B cell (primary cell): Measurements from ENCODE around the gene PPEF1. TPM values are rescaled to one million over a fixed set of nuclear protein-coding genes. Genes with fewer than 3 reads are reported as not detected.

Source experiments
- ATAC-seq: fragments of 200-7000 bp; cut with Tn5 transposase; one replicate; pipeline ENCODE4 v1.10.0; 2021; ENCODE audit warnings: low read depth, mild to moderate bottlenecking, moderate number of reproducible peaks, moderate library complexity
- CTCF ChIA-PET: fragments of 350-600 bp; sonication (Branson Sonifier 250); formaldehyde crosslinking; loops from one replicate; lab custom pipeline; 2021; ENCODE audit warnings: antibody characterized with exemption, inconsistent platforms; lab: Charles Lee
- POLR2A ChIA-PET: fragments of 350-600 bp; sonication (Branson Sonifier 250); formaldehyde crosslinking; loops from one replicate; lab custom pipeline; 2021; ENCODE audit warnings: antibody characterized with exemption; lab: Charles Lee
- DNase-seq: peaks from one replicate; pipeline ENCODE4 v3.0.0; 2013
- H2AFZ ChIP-seq: 2 replicates; pipeline ENCODE4 v1.6.1; 2012; ENCODE audit warnings: mild to moderate bottlenecking, low read depth, low read length; ENCODE audit not compliant: insufficient read depth, poor library complexity, severe bottlenecking
- H3K27ac ChIP-seq, 2 donors: 1 replicate in 1 of 2; 2 replicates in 1 of 2; pipeline ENCODE4 v1.5.1; 2012 to 2013; ENCODE audit warnings: low read length in 2 of 2, mild to moderate bottlenecking in 2 of 2, moderate library complexity in 1 of 2
- H3K27me3 ChIP-seq, 4 experiments: fragments of 200-600 bp in 1 of 4; sonication (generic) in 1 of 4; replicated peaks in 1 of 4; 1 replicate in 2 of 4; 2 replicates in 2 of 4; pipeline versions ENCODE4 v1.6.1 to v1.7.0; 2013 to 2016; ENCODE audit warnings: low read length in 3 of 4, mild to moderate bottlenecking in 2 of 4, mixed read lengths in 1 of 4, moderate library complexity in 1 of 4; ENCODE audit not compliant: insufficient read depth in 4 of 4, control insufficient read depth in 3 of 4; ENCODE audit errors: control extremely low read depth in 1 of 4
- H3K36me3 ChIP-seq, 2 experiments: replicated peaks in 1 of 2; 1 replicate in 1 of 2; 2 replicates in 1 of 2; pipeline versions ENCODE4 v1.6.1 to v1.7.1; 2013; ENCODE audit warnings: low read length in 1 of 2; ENCODE audit not compliant: insufficient read depth in 2 of 2, control insufficient read depth in 1 of 2; ENCODE audit errors: control extremely low read depth in 1 of 2, extremely low read depth in 1 of 2
- H3K4me1 ChIP-seq, 2 donors: fragments of 200-600 bp in 1 of 2; sonication (generic) in 1 of 2; 1 replicate in 1 of 2; 2 replicates in 1 of 2; pipeline versions ENCODE4 v1.5.1 to v1.6.1; 2013 to 2017; ENCODE audit warnings: low read length in 2 of 2; ENCODE audit not compliant: control insufficient read depth in 2 of 2, insufficient read depth in 2 of 2
- H3K4me2 ChIP-seq: replicated peaks from 2 replicates; pipeline ENCODE3; 2012; ENCODE audit warnings: mild to moderate bottlenecking, low read depth, low read length; ENCODE audit not compliant: poor library complexity, severe bottlenecking
- H3K4me3 ChIP-seq, 5 experiments: fragments of 200-600 bp in 1 of 5; sonication (generic) in 1 of 5; 1 replicate in 3 of 5; 2 replicates in 2 of 5; pipeline versions ENCODE4 v1.5.1 to v1.7.0; 2011 to 2016; ENCODE audit warnings: low read length in 4 of 5, mild to moderate bottlenecking in 4 of 5, low read depth in 2 of 5, control low read depth in 1 of 5, moderate library complexity in 1 of 5; ENCODE audit not compliant: insufficient read depth in 1 of 5; ENCODE audit errors: control extremely low read depth in 1 of 5, extremely low read depth in 1 of 5
- H3K79me2 ChIP-seq: fragments of 200-600 bp; sonication (generic); one replicate; pipeline ENCODE4 v1.6.0; 2016; ENCODE audit warnings: low read length; ENCODE audit not compliant: control insufficient read depth, insufficient read depth
- H3K9ac ChIP-seq: fragments of 200-600 bp; sonication (generic); 2 replicates; pipeline ENCODE4 v1.6.1; 2017; ENCODE audit warnings: mild to moderate bottlenecking, low read length, moderate library complexity
- H3K9me3 ChIP-seq, 3 donors: one replicate each; pipeline versions ENCODE4 v1.6.1 to v1.7.1; 2013; ENCODE audit warnings: low read length in 2 of 3; ENCODE audit not compliant: control insufficient read depth in 2 of 3, insufficient read depth in 1 of 3; ENCODE audit errors: control extremely low read depth in 1 of 3
- H4K20me1 ChIP-seq: 2 replicates; pipeline ENCODE4 v1.6.0; 2012; ENCODE audit warnings: mild to moderate bottlenecking, low read length; ENCODE audit not compliant: insufficient read depth, control insufficient read depth, poor library complexity, severe bottlenecking
- H3K27ac Mint-ChIP-seq: one replicate; pipeline ENCODE4 v1.8.0; 2021; ENCODE audit warnings: mixed read lengths
- H3K27me3 Mint-ChIP-seq: one replicate; pipeline ENCODE4 v1.8.0; 2021; ENCODE audit warnings: mixed read lengths
- H3K4me1 Mint-ChIP-seq: one replicate; pipeline ENCODE4 v1.8.0; 2021; ENCODE audit warnings: mixed read lengths
- H3K4me3 Mint-ChIP-seq: one replicate; pipeline ENCODE4 v1.8.0; 2021; ENCODE audit warnings: mixed read lengths
- H3K9me3 Mint-ChIP-seq: one replicate; pipeline ENCODE4 v1.8.0; 2022; ENCODE audit warnings: mixed read lengths; ENCODE audit not compliant: insufficient read depth
- EZH2 ChIP-seq: IDR thresholded peaks from 2 replicates; pipeline ENCODE4 v1.6.1; 2012; ENCODE audit warnings: borderline replicate concordance, low read depth, mild to moderate bottlenecking, moderate library complexity, low read length; ENCODE audit not compliant: insufficient read depth, poor library complexity, severe bottlenecking
- WGBS: methylation state at CpG from one replicate; pipeline ENCODE4 v1.1.5; 2013; ENCODE audit warnings: missing lambda C conversion rate; ENCODE audit not compliant: insufficient coverage; 5-methylcytosine and 5-hydroxymethylcytosine counted together
- intact Hi-C: fragments of 100-400 bp; cut with micrococcal nuclease; formaldehyde crosslinking; loops from one replicate; pipeline ENCODE4 v1.10.0; 2022
- polyA plus RNA-seq: library from polyadenylated mRNA; depleted of rRNA; stranded (reverse); fragments of >200 nt; gene quantifications from 2 replicates; pipeline ENCODE4 v1.2.3, GENCODE V29; 2012
- total RNA-seq, 2 donors: library from RNA; stranded (reverse); fragments of 120-200 nt in 1 of 2; gene quantifications; 1 replicate in 1 of 2; 2 replicates in 1 of 2; pipeline versions ENCODE4 v1.2.3 to v1.2.4, GENCODE V29; 2013 to 2022
- TF ChIP-seq, protein P1 (sequence below): fragments of 200-600 bp; IDR thresholded peaks from one replicate; pipeline ENCODE4 v1.8.0; 2022; ENCODE audit warnings: antibody characterized with exemption, mild to moderate bottlenecking

Gene PPEF1
- total and polyA plus RNA-seq, 2 donors (not counting 1 experiment from before 2014, with no cell fraction given) = 0.22 to 0.52 TPM

DNA sequence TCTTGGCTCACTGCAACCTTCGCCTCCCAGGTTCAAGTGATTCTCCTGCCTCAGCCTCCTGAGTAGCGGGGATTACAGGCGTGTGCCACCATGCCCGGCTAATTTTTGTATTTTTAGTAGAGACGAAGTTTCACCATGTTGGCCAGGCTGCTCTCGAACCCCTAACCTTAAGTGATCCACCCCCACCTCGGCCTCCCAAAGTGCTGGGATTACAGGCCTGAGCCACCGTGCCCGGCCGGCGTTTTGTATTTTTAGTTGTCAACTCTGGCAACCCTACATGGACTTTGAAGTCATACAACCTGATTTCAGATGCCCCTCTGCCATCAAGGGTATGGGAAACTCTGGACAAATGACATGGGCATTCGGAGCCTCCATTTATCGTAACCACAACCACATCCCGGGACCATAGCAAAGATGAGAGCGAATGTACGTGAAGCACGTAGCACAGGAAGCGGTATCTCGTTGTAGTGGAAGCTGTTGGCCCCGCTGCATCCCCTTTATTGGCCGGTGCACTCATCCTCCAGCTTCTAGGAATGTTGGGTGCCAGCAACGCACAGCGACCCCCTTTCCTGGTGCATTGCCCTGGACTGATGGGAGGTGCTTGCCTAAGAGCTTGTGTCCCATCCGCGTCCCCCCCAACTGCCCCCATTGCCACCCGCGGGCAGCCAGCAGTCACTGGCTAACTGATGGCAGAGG, 167.3 kb downstream of the PPEF1 start:
- Histone ChIP-seq H3K9me3 (no peaks in the 10 kb centered on the region), H2AFZ (no peak overlapping the region), H3K27me3 (no peaks in the 10 kb centered on the region), H4K20me1 (no peaks in the 10 kb centered on the region), H3K79me2 (no peaks in the 10 kb centered on the region), H3K27ac (no peak overlapping the region), H3K36me3 (no peaks in the 10 kb centered on the region), H3K4me2 (no peak overlapping the region), H3K4me3 (no peak overlapping the region), H3K9ac (no peak overlapping the region), H3K4me1 (no peaks in the 10 kb centered on the region)
- DNase-seq (no peak), ATAC-seq (no peak)
- CTCF ChIA-PET = no interaction called here
- peaks cover 4% of the 10 kb centered on the region for H3K27me3 Mint-ChIP-seq
- POLR2A ChIA-PET = no interaction called here
- no peak overlapping the region for H3K27ac Mint-ChIP-seq
- intact Hi-C loops = no loop called here
- TF ChIP-seq, protein P1, sequence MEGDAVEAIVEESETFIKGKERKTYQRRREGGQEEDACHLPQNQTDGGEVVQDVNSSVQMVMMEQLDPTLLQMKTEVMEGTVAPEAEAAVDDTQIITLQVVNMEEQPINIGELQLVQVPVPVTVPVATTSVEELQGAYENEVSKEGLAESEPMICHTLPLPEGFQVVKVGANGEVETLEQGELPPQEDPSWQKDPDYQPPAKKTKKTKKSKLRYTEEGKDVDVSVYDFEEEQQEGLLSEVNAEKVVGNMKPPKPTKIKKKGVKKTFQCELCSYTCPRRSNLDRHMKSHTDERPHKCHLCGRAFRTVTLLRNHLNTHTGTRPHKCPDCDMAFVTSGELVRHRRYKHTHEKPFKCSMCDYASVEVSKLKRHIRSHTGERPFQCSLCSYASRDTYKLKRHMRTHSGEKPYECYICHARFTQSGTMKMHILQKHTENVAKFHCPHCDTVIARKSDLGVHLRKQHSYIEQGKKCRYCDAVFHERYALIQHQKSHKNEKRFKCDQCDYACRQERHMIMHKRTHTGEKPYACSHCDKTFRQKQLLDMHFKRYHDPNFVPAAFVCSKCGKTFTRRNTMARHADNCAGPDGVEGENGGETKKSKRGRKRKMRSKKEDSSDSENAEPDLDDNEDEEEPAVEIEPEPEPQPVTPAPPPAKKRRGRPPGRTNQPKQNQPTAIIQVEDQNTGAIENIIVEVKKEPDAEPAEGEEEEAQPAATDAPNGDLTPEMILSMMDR = no peak
- no peak for TF ChIP-seq EZH2
- 94% methylated on average over 14 of the region's 27 CpGs for WGBS
- H3K4me3 Mint-ChIP-seq = no peak overlapping the region
- no peaks in the 10 kb centered on the region for H3K4me1 Mint-ChIP-seq
- no peaks in the 10 kb centered on the region for H3K9me3 Mint-ChIP-seq

DNA sequence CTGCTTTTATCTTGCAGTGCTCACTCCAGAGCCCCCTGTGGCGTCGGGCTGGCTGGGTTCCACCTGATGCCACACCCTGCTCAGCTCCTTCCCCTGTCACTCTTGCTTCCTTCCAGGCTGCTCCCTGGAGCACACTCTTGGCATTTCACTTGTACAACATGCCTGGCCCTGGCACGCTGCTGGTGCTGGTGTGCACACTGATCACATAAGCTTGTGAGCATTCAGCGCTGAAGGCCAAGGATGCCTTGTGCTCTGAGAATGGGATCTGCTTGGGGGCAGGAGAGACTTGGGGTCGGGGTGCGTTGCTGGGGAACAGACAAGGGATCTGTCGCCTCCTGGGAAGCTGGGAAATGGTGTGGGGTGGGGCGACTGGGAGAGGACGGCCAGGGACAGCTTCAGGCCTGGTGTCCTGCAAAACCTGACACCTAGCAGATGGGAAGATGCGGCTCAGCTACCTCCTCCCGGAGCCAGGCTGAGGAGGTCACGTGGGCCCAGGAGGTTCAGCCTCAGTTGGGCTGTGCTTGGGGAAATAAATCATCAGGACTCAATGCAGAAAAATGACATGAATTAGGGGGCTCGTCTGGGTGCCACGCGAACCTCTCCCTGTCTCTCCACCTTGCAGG, 167.9 kb downstream of the PPEF1 start:
- Mint-ChIP-seq H3K4me3 (no peak overlapping the region), H3K9me3 (no peaks in the 10 kb centered on the region), H3K27me3 (peaks cover 4% of the 10 kb centered on the region), H3K4me1 (no peaks in the 10 kb centered on the region), H3K27ac (no peak overlapping the region)
- Histone ChIP-seq H3K27me3 (no peaks in the 10 kb centered on the region), H3K79me2 (no peaks in the 10 kb centered on the region), H3K4me2 (no peak overlapping the region), H2AFZ (no peak overlapping the region), H3K27ac (no peak overlapping the region), H3K9me3 (no peaks in the 10 kb centered on the region), H4K20me1 (no peaks in the 10 kb centered on the region), H3K4me3 (no peak overlapping the region), H3K9ac (no peak overlapping the region), H3K36me3 (no peaks in the 10 kb centered on the region), H3K4me1 (no peaks in the 10 kb centered on the region)
- DNase-seq (no peak), ATAC-seq (no peak)
- TF ChIP-seq EZH2 = no peak
- TF ChIP-seq, protein P1 = no peak
- POLR2A ChIA-PET = no interaction called here
- CTCF ChIA-PET = no interaction called here
- intact Hi-C loops = no loop called here
- WGBS = 87% methylated on average over 11 of the region's 15 CpGs
